H1 (cell line): Measurements from ENCODE around the gene COCH. TPM values are rescaled to one million over a fixed set of nuclear protein-coding genes. Genes with fewer than 3 reads are reported as not detected.

Experiments used
- ASH2L ChIP-seq: fragments of 200-600, 300-600 bp; sonication (generic); IDR thresholded peaks from one replicate; pipeline ENCODE4 v1.7.1; 2017; ENCODE audit warnings: low read length
- CHD2 ChIP-seq: IDR thresholded peaks from 2 replicates; pipeline ENCODE4 v1.6.1; 2012; ENCODE audit warnings: low read length, improper control_type of control experiment
- HDAC2 ChIP-seq, 2 experiments: fragments of 300-600 bp in 1 of 2; sonication (generic) in 1 of 2; IDR thresholded peaks; 2 replicates each; pipeline ENCODE4 v1.6.1; 2011 to 2012; ENCODE audit warnings: low read depth in 2 of 2, low read length in 2 of 2, mild to moderate bottlenecking in 2 of 2, moderate library complexity in 2 of 2, borderline replicate concordance in 1 of 2, inconsistent platforms in 1 of 2
- POLR2A ChIP-seq, 2 experiments: IDR thresholded peaks; 1 replicate in 1 of 2; 2 replicates in 1 of 2; pipeline ENCODE4 v1.6.1; 2011; ENCODE audit warnings: low read depth in 2 of 2, low read length in 2 of 2, mild to moderate bottlenecking in 2 of 2; ENCODE audit errors: control extremely low read depth in 1 of 2
- RAD21 ChIP-seq, 2 experiments: IDR thresholded peaks in 1 of 2; conservative IDR thresholded peaks in 1 of 2; 2 replicates each; pipeline ENCODE4 v1.6.1; 2011; ENCODE audit warnings: low read depth in 2 of 2, low read length in 2 of 2, improper control_type of control experiment in 1 of 2, inconsistent platforms in 1 of 2, mild to moderate bottlenecking in 1 of 2, moderate library complexity in 1 of 2
- SP1 ChIP-seq: IDR thresholded peaks from 2 replicates; pipeline ENCODE4 v1.6.1; 2011; ENCODE audit warnings: low read depth, low read length
- SRF ChIP-seq: IDR thresholded peaks from 2 replicates; pipeline ENCODE4 v1.6.1; 2011; ENCODE audit warnings: mild to moderate bottlenecking, low read depth, low read length, moderate library complexity
- polyA plus RNA-seq, 7 experiments: library from polyadenylated mRNA; depleted of rRNA in 3 of 7; stranded (reverse) in 5 of 7; unstranded in 2 of 7; fragments of >200 nt in 5 of 7; fragments of 200-250 nt in 2 of 7; gene quantifications; 1 replicate in 5 of 7; 2 replicates in 1 of 7; 4 replicates in 1 of 7; pipeline versions ENCODE4 v1.2.1 to v1.2.3, GENCODE V29; 2011 to 2013; ENCODE audit warnings: missing spikeins in 2 of 7, mixed read lengths in 2 of 7
- total RNA-seq: library from RNA; stranded (reverse); fragmentation: NEBNext Ultra II Directional; extraction: Animal tissue kit (Norgen Biotek cat#: 25700); gene quantifications from 2 replicates; pipeline ENCODE4 v1.2.1, GENCODE V29; 2021
- TF ChIP-seq, protein P1 (sequence below): fragments of 300-600 bp; sonication (generic); IDR thresholded peaks from 2 replicates; pipeline ENCODE4 v1.7.1; 2012; ENCODE audit warnings: low read length, moderate library complexity, mild to moderate bottlenecking, inconsistent platforms; ENCODE audit not compliant: insufficient replicate concordance
- TF ChIP-seq, protein P2 (sequence below): IDR thresholded peaks from 2 replicates; pipeline ENCODE4 v1.6.1; 2012; ENCODE audit warnings: inconsistent platforms

COCH gene
- total and polyA plus RNA-seq, 2 of the 8 experiments (the other 6 are each of a cell fraction or from before 2014, with no cell fraction given): 12.9 to 30.8 TPM

DNA sequence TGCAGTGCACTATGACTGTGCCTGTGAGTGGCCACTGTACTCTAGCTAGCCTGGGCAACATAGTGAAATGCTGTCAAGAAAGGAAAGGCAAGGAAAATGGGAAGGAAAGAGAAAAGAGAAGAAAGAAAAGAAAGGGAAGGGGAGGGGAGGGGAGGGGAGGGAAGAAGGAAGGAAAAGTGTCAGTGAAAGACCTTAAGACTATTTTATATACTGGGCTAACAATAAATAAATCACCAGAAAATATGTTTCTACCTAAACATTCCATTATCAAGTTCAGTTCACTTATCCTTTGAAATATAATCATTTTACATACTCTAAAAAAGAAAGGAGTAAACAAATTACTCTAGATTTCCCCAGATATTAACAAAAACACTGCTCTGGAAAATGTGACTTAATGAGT lies 22.1 kb downstream of the COCH start (continued):
- TF ChIP-seq, protein P1, sequence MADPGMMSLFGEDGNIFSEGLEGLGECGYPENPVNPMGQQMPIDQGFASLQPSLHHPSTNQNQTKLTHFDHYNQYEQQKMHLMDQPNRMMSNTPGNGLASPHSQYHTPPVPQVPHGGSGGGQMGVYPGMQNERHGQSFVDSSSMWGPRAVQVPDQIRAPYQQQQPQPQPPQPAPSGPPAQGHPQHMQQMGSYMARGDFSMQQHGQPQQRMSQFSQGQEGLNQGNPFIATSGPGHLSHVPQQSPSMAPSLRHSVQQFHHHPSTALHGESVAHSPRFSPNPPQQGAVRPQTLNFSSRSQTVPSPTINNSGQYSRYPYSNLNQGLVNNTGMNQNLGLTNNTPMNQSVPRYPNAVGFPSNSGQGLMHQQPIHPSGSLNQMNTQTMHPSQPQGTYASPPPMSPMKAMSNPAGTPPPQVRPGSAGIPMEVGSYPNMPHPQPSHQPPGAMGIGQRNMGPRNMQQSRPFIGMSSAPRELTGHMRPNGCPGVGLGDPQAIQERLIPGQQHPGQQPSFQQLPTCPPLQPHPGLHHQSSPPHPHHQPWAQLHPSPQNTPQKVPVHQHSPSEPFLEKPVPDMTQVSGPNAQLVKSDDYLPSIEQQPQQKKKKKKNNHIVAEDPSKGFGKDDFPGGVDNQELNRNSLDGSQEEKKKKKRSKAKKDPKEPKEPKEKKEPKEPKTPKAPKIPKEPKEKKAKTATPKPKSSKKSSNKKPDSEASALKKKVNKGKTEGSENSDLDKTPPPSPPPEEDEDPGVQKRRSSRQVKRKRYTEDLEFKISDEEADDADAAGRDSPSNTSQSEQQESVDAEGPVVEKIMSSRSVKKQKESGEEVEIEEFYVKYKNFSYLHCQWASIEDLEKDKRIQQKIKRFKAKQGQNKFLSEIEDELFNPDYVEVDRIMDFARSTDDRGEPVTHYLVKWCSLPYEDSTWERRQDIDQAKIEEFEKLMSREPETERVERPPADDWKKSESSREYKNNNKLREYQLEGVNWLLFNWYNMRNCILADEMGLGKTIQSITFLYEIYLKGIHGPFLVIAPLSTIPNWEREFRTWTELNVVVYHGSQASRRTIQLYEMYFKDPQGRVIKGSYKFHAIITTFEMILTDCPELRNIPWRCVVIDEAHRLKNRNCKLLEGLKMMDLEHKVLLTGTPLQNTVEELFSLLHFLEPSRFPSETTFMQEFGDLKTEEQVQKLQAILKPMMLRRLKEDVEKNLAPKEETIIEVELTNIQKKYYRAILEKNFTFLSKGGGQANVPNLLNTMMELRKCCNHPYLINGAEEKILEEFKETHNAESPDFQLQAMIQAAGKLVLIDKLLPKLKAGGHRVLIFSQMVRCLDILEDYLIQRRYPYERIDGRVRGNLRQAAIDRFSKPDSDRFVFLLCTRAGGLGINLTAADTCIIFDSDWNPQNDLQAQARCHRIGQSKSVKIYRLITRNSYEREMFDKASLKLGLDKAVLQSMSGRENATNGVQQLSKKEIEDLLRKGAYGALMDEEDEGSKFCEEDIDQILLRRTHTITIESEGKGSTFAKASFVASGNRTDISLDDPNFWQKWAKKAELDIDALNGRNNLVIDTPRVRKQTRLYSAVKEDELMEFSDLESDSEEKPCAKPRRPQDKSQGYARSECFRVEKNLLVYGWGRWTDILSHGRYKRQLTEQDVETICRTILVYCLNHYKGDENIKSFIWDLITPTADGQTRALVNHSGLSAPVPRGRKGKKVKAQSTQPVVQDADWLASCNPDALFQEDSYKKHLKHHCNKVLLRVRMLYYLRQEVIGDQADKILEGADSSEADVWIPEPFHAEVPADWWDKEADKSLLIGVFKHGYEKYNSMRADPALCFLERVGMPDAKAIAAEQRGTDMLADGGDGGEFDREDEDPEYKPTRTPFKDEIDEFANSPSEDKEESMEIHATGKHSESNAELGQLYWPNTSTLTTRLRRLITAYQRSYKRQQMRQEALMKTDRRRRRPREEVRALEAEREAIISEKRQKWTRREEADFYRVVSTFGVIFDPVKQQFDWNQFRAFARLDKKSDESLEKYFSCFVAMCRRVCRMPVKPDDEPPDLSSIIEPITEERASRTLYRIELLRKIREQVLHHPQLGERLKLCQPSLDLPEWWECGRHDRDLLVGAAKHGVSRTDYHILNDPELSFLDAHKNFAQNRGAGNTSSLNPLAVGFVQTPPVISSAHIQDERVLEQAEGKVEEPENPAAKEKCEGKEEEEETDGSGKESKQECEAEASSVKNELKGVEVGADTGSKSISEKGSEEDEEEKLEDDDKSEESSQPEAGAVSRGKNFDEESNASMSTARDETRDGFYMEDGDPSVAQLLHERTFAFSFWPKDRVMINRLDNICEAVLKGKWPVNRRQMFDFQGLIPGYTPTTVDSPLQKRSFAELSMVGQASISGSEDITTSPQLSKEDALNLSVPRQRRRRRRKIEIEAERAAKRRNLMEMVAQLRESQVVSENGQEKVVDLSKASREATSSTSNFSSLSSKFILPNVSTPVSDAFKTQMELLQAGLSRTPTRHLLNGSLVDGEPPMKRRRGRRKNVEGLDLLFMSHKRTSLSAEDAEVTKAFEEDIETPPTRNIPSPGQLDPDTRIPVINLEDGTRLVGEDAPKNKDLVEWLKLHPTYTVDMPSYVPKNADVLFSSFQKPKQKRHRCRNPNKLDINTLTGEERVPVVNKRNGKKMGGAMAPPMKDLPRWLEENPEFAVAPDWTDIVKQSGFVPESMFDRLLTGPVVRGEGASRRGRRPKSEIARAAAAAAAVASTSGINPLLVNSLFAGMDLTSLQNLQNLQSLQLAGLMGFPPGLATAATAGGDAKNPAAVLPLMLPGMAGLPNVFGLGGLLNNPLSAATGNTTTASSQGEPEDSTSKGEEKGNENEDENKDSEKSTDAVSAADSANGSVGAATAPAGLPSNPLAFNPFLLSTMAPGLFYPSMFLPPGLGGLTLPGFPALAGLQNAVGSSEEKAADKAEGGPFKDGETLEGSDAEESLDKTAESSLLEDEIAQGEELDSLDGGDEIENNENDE: no peak
- no peak for TF ChIP-seq SP1
- no peak for TF ChIP-seq SRF
- no peak for TF ChIP-seq RAD21 (IDR thresholded peaks at IDR 0.05 in 1 of 2, conservative IDR thresholded peaks at IDR 0.05 in 1 of 2; ENCODE audit: low read depth in 2 of 2, low read length in 2 of 2)
- TF ChIP-seq, protein P2, sequence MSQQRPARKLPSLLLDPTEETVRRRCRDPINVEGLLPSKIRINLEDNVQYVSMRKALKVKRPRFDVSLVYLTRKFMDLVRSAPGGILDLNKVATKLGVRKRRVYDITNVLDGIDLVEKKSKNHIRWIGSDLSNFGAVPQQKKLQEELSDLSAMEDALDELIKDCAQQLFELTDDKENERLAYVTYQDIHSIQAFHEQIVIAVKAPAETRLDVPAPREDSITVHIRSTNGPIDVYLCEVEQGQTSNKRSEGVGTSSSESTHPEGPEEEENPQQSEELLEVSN: no peak
- no peak for TF ChIP-seq ASH2L
- TF ChIP-seq HDAC2 (IDR thresholded peaks at IDR 0.05; ENCODE audit: borderline replicate concordance in 1 of 2, low read depth in 2 of 2, low read length in 2 of 2): no peak
- no peak for TF ChIP-seq CHD2
- TF ChIP-seq POLR2A (IDR thresholded peaks at IDR 0.05; ENCODE audit: control extremely low read depth in 1 of 2, low read depth in 2 of 2, low read length in 2 of 2): no peak
- TF ChIP-seq, all 59 proteins: peak for 0
